Measurements from ENCODE around the gene GLIPR2. TPM values are rescaled to one million over a fixed set of nuclear protein-coding genes. Genes with fewer than 3 reads are reported as not detected.
A peak's percentile ranks its signal among the peaks of the same experiment; 100 is the strongest.

GLIPR2 gene
- polyA plus RNA-seq, 1 of the 3 experiments (the other 2 are of a cell fraction): 38.3 TPM

DNA sequence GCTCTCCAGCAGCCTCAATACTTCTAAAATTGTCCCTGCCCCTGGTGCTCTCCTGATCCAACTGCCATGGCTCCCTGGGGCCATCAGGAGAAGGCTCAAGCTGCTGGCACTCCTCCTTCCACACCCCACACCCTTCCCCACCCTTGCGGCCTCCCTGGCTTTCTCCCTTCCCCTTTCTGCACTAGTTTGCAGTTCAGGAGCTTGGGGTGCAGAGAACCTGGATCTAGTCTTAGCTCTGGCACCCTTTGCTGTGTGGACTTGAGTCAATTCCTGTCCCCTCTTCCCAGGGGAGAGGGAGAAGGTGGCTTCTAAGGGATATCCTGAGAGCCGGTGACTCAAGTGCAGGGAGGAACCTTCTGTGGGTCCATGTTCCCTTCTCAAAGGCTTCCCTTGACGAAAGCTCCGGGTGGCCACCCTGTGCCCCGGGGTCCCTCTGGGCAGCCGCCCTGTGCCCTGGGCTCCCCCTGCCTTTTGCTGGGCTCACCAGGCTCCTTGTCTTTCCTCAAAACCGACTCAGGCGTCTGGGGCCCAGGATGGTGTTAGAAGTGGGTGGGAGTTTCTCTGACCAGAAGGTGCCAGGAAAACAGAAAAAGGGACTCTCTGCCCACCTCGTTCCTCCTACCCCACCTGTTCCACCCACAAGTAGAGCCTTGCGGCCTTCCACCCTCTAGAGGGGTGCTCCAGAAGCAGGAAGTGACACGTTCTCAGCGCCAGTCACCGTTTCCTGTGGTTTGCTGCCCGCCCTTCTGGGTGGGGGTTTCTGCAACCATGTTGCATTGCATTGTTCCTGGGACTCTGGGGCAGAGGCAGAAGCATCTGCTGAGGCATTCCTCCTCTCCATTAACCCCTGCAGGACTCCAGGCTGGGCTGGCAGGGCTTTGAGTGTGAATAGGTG is 15.0 kb downstream of the GLIPR2 start:
- Histone ChIP-seq H3K9me2 (no peaks in the 10 kb centered on the region), H3K9ac (peak overlapping the region; percentile 37; the same call in 1 of the 2 replicates), H3K27me3 (ENCODE audit: insufficient read depth) (no peaks in the 10 kb centered on the region), H3K36me3 (replicated peaks in 1 of 2; ENCODE audit: control insufficient read depth in 1 of 2, insufficient read depth in 2 of 2, low read length in 1 of 2) (peaks cover 0 to 30% of the 10 kb centered on the region in 2 experiments), H3F3A (replicated peaks; ENCODE audit: insufficient read depth) (peaks cover 60% of the 10 kb centered on the region), H3K4me3 (ENCODE audit: low read depth in 2 of 2, low read length in 1 of 2) (no peak overlapping the region), H2AFZ (ENCODE audit: low read depth) (peak overlapping the region; percentile 51), H3K4me2 (peak overlapping the region; percentile 61), H4K20me1 (ENCODE audit: insufficient read depth) (no peaks in the 10 kb centered on the region), H3K79me2 (ENCODE audit: insufficient read depth) (peaks cover 3% of the 10 kb centered on the region), H3K27ac (ENCODE audit: low read depth in 2 of 2, low read length in 1 of 2) (peak overlapping the region in 1 of 2 experiments; percentile 98; a peak in 2 of 4 replicates), H3K9me3 (no peaks in the 10 kb centered on the region), H3K4me1 (ENCODE audit: control insufficient read depth in 1 of 2, insufficient read depth in 2 of 2, low read depth in 1 of 2, low read length in 1 of 2) (peaks cover 22 to 52% of the 10 kb centered on the region in 2 experiments; a peak in 3 of 4 replicates)
- POLR2A ChIA-PET: no interaction called here
- CTCF ChIA-PET: interaction anchor here (1.2 to 7.0 kb wide), 3 partner anchors 10 to 15 kb away, joined by 3 to 105 read pairs (median 4); no protein-coding TSS in a partner anchor
- no peak for DNase-seq
- 68% methylated on average over 7 of the region's 14 CpGs for WGBS (ENCODE audit: low lambda C conversion rate)
- TF ChIP-seq GABPA (IDR thresholded peaks at IDR 0.05; ENCODE audit: low read depth): peak; percentile 62
- peak; percentile 39; the same call in 1 of the 2 replicates for TF ChIP-seq FOSL2 (IDR thresholded peaks at IDR 0.05; ENCODE audit: borderline replicate concordance, low read depth)
- peak; percentile 26; the same call in 1 of the 2 replicates for TF ChIP-seq TAF1 (IDR thresholded peaks at IDR 0.05; ENCODE audit: borderline replicate concordance, low read depth, low read length)
- peak; percentile 56; the same call in 1 of the 2 replicates for TF ChIP-seq ELF1 (IDR thresholded peaks at IDR 0.05)
- peak; percentile 54 for TF ChIP-seq MAX (IDR thresholded peaks at IDR 0.05; ENCODE audit: low read depth)
- peak; percentile 14; the same call in 1 of the 2 replicates for TF ChIP-seq NFIC (IDR thresholded peaks at IDR 0.05; ENCODE audit: borderline replicate concordance)
- peak; percentile 67 for TF ChIP-seq TCF12 (IDR thresholded peaks at IDR 0.05)
- TF ChIP-seq EZH2phosphoT487 (IDR thresholded peaks at IDR 0.05; ENCODE audit: borderline replicate concordance, low read depth): no peak
- no peak for TF ChIP-seq SIN3A (IDR thresholded peaks at IDR 0.05; ENCODE audit: borderline replicate concordance, low read depth, low read length)

DNA sequence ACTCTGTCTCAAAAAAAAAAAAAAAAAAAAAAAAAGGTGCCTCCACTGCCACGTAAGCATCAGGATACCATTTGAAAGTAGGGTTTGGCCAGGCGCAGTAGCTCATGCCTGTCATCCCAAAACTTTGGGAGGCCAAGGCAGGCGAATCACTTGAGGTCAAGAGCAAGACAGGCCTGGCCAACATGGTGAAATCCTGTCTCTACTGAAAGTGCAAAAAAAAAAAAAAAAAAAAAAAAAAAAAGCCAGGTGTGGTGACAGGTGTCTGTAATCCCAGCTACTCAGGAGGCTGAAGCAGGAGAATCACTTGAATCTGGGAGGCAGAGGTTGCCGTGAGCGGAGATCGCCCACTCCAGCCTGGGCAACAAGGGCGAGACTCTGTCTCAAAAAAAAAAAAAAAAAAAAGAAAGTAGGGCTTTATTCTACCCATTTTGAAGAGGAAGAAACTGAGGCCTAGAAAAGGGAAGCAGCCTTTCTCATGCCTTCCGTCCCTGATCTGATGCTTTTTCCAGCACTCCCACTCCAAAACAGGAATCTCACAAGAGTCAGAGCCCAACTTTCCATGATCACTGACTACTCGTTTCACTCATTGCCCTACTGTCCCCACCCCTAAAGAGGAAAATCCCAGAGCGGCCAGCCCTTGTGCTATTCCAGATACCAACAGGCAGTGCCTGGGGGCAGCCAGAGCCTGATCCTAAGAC is 16.4 kb downstream of the GLIPR2 start:
- no peak for DNase-seq
- Histone ChIP-seq H3K4me2 (no peak overlapping the region), H3K4me1 (ENCODE audit: control insufficient read depth in 1 of 2, insufficient read depth in 2 of 2, low read depth in 1 of 2, low read length in 1 of 2) (peaks cover 22 to 49% of the 10 kb centered on the region in 2 experiments; a peak in 3 of 4 replicates), H2AFZ (ENCODE audit: low read depth) (no peak overlapping the region), H3K4me3 (ENCODE audit: low read depth in 2 of 2, low read length in 1 of 2) (no peak overlapping the region), H3F3A (replicated peaks; ENCODE audit: insufficient read depth) (peaks cover 51% of the 10 kb centered on the region), H3K79me2 (ENCODE audit: insufficient read depth) (peaks cover 3% of the 10 kb centered on the region), H3K9me3 (no peaks in the 10 kb centered on the region), H3K36me3 (replicated peaks in 1 of 2; ENCODE audit: control insufficient read depth in 1 of 2, insufficient read depth in 2 of 2, low read length in 1 of 2) (peaks cover 0 to 36% of the 10 kb centered on the region in 2 experiments), H3K27me3 (ENCODE audit: insufficient read depth) (no peaks in the 10 kb centered on the region), H3K27ac (ENCODE audit: low read depth in 2 of 2, low read length in 1 of 2) (peak overlapping the region in 1 of 2 experiments; percentile 98; a peak in 2 of 4 replicates), H3K9ac (no peak overlapping the region), H3K9me2 (no peaks in the 10 kb centered on the region), H4K20me1 (ENCODE audit: insufficient read depth) (no peaks in the 10 kb centered on the region)
- ChIA-PET CTCF (interaction anchor here (1.3 to 7.0 kb wide), 2 partner anchors 11 to 12 kb away, joined by 4 to 105 read pairs; no protein-coding TSS in a partner anchor), POLR2A (no interaction called here)
- WGBS (ENCODE audit: low lambda C conversion rate): 96% methylated on average over 10 of the region's 10 CpGs
- no peak for TF ChIP-seq FOXM1 (IDR thresholded peaks at IDR 0.05; ENCODE audit: low read depth)
- TF ChIP-seq FOXJ3 (CRISPR knock-in tag; IDR thresholded peaks at IDR 0.05): no peak
- TF ChIP-seq FOSL2 (IDR thresholded peaks at IDR 0.05; ENCODE audit: borderline replicate concordance, low read depth): no peak
- TF ChIP-seq, protein P1, sequence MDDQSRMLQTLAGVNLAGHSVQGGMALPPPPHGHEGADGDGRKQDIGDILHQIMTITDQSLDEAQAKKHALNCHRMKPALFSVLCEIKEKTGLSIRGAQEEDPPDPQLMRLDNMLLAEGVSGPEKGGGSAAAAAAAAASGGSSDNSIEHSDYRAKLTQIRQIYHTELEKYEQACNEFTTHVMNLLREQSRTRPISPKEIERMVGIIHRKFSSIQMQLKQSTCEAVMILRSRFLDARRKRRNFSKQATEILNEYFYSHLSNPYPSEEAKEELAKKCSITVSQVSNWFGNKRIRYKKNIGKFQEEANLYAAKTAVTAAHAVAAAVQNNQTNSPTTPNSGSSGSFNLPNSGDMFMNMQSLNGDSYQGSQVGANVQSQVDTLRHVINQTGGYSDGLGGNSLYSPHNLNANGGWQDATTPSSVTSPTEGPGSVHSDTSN (IDR thresholded peaks at IDR 0.05): no peak
- TF ChIP-seq, protein P2, sequence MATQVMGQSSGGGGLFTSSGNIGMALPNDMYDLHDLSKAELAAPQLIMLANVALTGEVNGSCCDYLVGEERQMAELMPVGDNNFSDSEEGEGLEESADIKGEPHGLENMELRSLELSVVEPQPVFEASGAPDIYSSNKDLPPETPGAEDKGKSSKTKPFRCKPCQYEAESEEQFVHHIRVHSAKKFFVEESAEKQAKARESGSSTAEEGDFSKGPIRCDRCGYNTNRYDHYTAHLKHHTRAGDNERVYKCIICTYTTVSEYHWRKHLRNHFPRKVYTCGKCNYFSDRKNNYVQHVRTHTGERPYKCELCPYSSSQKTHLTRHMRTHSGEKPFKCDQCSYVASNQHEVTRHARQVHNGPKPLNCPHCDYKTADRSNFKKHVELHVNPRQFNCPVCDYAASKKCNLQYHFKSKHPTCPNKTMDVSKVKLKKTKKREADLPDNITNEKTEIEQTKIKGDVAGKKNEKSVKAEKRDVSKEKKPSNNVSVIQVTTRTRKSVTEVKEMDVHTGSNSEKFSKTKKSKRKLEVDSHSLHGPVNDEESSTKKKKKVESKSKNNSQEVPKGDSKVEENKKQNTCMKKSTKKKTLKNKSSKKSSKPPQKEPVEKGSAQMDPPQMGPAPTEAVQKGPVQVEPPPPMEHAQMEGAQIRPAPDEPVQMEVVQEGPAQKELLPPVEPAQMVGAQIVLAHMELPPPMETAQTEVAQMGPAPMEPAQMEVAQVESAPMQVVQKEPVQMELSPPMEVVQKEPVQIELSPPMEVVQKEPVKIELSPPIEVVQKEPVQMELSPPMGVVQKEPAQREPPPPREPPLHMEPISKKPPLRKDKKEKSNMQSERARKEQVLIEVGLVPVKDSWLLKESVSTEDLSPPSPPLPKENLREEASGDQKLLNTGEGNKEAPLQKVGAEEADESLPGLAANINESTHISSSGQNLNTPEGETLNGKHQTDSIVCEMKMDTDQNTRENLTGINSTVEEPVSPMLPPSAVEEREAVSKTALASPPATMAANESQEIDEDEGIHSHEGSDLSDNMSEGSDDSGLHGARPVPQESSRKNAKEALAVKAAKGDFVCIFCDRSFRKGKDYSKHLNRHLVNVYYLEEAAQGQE (IDR thresholded peaks at IDR 0.05; ENCODE audit: low read depth, low read length): no peak
- TF ChIP-seq NFIC (IDR thresholded peaks at IDR 0.05; ENCODE audit: borderline replicate concordance): no peak
- no peak for TF ChIP-seq MXI1 (IDR thresholded peaks at IDR 0.05; ENCODE audit: low read depth, low read length)
- TF ChIP-seq TEAD4 (IDR thresholded peaks at IDR 0.05; ENCODE audit: borderline replicate concordance, insufficient read depth): no peak

Measured in SK-N-SH (cell line).